Subcutaneous adipose tissue (tissue), 4 donors: ENCODE measurements around the gene DDR2. TPM values are rescaled to one million over a fixed set of nuclear protein-coding genes. Genes with fewer than 3 reads are reported as not detected.

Experiments
- CTCF ChIP-seq: fragments of 450-650 bp; IDR thresholded peaks from one replicate; pipeline ENCODE4 v1.5.1; 2016; ENCODE audit warnings: low read depth, mild to moderate bottlenecking, control low read depth, antibody characterized with exemption, moderate library complexity
- total RNA-seq, 4 donors: library from RNA; depleted of rRNA; stranded (reverse); fragments of >200 nt; gene quantifications; one replicate each; pipeline ENCODE4 v1.1.0, GENCODE V29; 2016

DDR2 gene
- total RNA-seq, 4 donors from 2014 or later: 98.7 to 258 (median 200) TPM

GRCh38 chr1:162605225-162605927 is 26.9 kb upstream of the DDR2 start:
- no peak for TF ChIP-seq CTCF

- TF ChIP-seq CTCF: no peak
These were observed 23.0 kb upstream of the DDR2 start for GRCh38 chr1:162609306-162609705.

- TF ChIP-seq CTCF: no peak
These were observed 19.5 kb upstream of the DDR2 start for GRCh38 chr1:162612606-162613400.

GRCh38 chr1:162616848-162617247 is 15.4 kb upstream of the DDR2 start:
- no peak for TF ChIP-seq CTCF

GRCh38 chr1:162617513-162617912 is 14.8 kb upstream of the DDR2 start:
- no peak for TF ChIP-seq CTCF

GRCh38 chr1:162619076-162619475 is 13.2 kb upstream of the DDR2 start:
- no peak for TF ChIP-seq CTCF

GRCh38 chr1:162621256-162621655 is 11.0 kb upstream of the DDR2 start:
- no peak for TF ChIP-seq CTCF
